Forelimb muscle (tissue), 1 donor: ENCODE measurements around the gene TDG. TPM values are rescaled to one million over a fixed set of nuclear protein-coding genes. Genes with fewer than 3 reads are reported as not detected.
"Not testable (repeated sequence)": the region's sequence is repeated elsewhere in the genome, so short reads cannot be mapped to it uniquely, and the experiment has no call there.

Experiments used
- DNase-seq: peaks from one replicate; pipeline ENCODE4 v3.0.0-alpha.2; 2013; ENCODE audit warnings: low read depth
- polyA plus RNA-seq: library from polyadenylated mRNA; unstranded; fragments of 120-200 nt; gene quantifications from one replicate; pipeline ENCODE4 v1.2.1, GENCODE V29; 2013; ENCODE audit not compliant: insufficient read length

TDG gene
- polyA plus RNA-seq, 1 donor, result 32.5 TPM

DNA sequence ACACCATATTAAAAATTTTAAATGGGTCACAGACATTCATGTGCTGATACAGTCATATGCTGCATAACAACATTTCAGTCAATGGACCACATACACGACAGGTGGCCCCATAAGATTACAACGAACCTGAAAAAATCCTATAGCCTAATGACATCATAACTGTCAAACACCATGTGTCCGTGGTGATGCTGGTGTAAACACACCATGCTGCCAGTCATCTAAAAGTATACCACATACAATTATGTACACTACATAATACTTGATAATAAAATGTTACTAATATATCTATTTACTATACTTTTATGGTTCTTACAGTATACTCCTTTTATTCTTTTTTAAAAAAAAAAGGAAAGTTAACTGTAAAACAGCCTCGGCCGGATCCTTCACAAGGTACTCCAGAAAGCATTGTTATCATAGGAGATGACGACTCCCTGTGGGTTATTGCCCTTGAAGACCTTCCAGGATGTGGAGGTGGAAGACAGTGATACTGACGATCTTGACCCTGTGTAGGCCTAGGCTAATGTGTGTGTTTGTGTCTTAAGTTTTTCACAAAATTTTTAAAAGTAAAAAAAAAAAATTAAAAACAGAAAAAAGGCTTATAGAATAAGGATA, 5.0 kb upstream of the TDG start:
- no peak for DNase-seq

DNA sequence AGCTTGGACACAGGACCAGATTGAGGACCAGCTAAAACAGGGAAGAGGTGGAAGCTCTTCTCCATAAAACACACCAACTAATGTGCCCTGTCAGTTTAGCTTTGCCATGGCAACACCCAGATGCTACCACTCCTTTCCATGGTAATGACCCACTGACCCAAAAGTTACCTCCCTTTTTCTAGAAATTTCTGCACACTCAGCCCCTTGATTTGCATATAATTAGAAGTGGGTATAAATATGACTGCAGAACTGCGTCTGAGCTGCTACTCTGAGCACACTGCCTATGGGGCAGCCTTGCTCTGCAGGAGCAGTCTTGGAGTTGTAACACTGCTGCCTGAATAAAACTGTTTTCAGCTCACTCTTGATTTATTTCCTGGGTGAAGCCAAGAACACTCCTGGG, 3.2 kb upstream of the TDG start:
- DNase-seq, result no peak

DNA sequence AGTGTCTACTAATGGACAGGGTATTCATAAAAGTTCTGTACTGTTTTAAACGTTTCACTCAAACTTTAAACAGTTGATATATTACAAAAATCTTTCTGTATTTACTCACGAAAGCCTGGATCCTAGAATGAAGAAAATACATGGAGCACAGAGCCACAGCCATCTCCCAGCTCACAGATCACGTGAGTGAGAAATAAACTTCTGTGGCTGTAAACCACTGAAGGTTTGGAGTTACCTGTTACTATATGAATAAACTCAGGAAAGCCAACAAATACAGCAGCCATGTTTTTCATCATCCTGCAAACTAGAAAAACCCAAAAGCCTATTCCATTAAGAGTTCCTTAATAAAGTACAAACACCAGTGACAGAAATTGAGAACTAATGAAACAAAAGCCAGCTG, 867 bp upstream of the TDG start:
- no peak for DNase-seq

DNA sequence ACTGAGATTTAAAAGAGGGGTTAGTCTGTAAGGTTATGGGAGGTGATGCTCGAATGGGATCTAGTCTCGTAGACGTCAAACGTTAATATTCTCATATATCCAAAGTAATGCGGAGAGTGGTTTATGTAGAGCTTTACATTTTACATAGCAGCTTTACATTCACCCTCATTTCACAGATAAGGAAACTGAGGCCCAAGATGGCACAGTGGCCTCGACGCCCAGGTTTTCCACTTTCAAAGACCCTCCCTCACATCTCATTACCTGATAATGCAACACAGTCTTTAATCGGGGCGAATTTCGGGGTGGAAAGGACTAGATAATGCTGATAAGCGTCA, 450 bp upstream of the TDG start:
- no peak for DNase-seq

DNA sequence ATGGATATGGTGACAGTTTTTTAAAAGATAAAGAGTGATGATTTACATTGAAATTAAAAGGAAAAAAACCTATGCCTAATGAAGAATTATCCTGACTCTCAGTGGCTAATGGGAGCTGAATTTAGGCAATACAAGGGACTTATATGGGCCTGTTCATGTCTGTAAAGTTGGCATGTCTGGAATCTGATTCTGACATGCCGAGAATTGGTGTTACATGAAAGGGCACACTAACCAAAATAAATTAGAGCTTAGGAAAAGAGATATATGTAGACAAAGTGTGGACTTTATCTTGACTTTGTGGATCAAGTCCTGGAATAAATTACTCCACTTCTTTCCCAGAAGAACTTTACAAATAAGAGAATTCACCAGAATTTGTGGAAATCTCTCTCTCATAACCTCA, 1.1 kb downstream of the TDG start:
- DNase-seq, result no peak

DNA sequence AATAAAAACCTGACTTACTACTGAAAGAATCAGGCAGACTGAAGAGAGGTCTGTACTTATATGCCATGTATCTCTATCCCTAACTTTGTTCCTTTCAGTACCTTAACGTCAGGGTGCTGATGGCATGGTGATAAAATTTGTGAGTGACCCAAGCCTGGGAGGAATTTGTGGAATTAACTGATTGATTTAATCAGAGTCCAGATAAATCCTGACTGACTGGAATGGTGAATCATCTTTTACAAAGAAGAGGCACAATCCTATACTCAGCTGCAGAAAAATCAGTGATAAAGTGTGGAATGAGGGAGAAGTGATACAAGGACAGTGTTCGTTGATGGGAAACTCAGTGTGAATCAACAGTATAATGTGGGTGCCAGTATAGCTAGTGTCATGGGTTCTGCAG, 3.7 kb downstream of the TDG start:
- no peak for DNase-seq

DNA sequence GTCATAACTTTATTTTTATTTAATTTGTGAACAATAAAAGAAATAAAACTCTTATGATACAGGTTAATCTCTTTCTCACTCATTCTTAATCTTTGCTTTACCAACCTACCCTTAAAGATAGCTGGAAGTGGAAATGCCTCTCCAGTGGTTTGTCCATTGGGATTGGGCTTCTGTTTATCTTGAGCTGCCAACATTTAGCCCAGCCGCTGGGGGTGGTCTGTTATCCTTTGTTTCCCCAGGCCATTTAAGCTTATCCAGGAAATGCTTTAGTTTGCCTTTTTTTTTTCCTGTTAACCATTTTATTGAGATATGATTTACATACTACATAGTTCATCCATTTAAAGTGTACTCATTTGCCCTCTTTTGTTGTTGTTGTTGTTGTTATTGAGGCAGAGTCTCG, 8.2 kb downstream of the TDG start:
- no peak for DNase-seq

DNA sequence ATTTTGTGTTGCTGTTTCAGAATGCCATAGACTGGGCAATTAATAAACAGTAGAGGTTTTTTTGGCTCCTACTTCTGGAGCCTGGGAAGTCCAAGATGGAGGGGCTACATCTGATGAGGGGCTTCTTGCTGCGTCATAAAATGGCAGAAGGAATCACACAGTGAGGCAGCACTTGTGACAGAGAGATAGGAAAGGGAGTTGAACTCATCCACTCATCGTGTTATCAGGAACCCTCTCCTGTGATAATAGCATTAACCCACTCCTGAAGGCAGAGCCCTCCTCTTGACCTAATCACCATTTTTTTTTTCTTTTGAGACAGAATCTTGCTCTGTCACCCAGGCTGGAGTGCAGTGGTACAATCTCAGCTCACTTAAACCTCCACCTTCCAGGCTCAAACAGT, 9.7 kb downstream of the TDG start:
- DNase-seq, result no peak

DNA sequence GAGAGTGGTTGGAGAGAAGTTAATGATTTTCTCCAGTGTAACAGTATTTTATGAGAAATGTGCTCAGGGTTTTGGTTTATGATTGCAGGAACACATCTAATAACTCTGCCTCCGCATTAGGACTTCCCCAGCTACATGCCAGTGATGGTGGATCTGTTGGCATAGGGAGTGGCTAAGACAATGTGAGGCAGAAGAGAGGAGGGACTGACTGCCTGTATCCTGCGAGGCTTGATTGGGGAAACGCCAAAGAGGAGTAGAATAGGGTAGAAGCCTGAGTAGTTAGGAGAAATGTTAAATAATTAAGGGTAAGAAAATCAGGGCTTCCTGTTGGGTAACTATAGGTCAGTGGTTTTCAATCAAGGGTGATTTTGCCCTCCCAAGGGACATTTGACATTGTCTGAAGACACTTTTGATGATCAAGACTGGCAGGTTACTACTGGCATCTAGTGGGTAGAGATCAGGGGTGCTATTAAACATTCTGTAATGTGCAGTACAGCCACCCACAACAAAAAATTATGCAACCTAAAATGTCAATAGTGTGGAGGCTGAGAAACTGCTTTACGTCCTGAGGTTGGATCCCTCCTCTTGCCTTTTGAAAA, 12.8 kb downstream of the TDG start:
- DNase-seq, result no peak

DNA sequence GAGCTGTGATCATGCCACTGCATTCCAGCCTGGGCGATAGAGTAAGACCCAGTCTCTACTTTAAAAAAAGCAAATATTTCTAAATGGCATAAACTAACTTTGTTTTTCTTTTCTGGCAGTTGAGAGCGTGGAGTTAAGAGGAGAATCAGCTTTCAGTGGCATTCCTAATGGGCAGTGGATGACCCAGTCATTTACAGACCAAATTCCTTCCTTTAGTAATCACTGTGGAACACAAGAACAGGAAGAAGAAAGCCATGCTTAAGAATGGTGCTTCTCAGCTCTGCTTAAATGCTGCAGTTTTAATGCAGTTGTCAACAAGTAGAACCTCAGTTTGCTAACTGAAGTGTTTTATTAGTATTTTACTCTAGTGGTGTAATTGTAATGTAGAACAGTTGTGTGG, 21.2 kb downstream of the TDG start:
- DNase-seq, result no peak

DNA sequence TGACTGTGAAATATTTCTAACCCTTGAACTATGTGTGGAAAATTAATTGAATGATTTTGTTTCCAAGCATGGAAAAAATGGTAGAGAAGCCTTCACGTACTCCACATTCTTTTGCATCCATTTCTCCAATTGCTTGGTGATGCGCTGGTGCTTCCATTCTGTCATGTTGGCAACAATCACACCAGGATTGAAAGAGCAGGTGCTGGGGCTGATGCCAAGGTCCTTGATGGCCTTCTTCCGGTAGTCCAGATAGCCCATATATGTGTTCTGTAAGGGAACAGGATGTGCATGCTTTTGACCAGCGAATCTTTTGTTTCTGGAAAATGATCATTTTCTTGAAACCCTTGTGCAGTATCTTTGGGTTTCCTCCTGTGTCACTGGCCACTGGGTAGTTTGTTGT, 28.6 kb downstream of the TDG start:
- DNase-seq, result no peak

DNA sequence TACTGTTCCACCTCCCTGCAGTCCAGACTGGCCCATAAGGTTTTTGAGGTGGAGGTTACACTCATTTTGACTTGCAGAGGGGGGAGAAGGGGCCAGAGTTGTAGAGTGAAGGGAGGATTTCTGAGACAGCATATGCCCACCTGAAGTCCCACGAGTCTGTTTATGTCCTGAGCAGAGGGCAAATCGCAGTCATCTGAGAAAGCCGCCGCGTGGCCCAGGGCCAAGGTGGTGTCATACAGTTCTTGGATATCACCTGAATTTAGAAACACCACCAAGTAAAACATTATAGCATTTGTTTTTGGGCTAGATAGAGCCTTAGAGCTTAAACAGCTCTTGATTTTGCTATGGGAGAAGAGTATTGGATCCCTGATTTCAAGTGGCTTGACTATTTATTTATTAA, 30.9 kb downstream of the TDG start:
- DNase-seq, result no peak

DNA sequence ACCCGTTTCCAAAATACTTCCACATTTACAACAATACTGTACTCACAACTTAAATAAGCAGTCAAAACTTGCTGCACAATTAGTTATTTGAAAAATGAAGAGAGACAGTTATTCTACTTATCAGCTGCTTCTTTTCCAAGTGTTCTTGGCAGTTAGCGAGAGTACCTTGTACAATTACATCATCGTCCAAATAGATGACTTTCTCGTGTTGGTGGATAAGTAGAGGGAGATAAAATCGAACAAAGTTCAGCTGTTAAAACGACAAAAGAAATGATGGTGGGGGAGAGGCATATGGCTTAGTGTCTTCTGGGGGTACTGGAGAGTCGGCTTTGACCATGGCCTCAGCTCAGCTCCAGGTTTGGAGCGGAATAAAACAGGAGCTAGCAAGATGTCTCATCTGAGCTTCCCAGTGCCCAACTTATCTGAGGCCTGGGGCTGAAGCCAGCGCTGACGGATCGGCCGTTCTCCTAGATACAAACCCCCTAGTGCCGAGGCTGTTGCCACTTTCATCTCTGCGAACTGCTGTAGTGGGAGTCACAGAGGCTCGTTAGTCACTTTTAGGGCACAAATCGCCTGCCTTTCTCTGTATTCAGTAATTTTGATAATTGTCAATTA, 31.7 kb downstream of the TDG start:
- DNase-seq, result no peak

DNA sequence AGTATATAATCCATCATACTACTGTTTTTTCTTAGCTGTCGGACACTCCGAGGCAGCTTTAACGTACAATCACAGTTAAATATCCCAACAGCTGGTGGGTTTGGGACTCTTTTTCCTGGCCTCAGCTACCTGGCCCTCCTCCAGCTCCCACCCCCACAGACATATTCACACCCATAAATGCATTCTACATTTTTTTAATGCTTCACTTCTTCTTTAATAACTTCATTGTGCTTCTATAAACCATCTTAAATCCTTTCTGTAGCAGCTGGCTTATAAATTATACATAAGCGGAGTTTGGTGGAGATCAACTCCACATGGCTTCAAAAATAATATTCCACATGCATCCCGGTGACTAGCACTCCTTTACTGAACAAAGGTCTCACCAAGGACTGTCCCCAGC, 33.3 kb downstream of the TDG start:
- DNase-seq, result no peak

DNA sequence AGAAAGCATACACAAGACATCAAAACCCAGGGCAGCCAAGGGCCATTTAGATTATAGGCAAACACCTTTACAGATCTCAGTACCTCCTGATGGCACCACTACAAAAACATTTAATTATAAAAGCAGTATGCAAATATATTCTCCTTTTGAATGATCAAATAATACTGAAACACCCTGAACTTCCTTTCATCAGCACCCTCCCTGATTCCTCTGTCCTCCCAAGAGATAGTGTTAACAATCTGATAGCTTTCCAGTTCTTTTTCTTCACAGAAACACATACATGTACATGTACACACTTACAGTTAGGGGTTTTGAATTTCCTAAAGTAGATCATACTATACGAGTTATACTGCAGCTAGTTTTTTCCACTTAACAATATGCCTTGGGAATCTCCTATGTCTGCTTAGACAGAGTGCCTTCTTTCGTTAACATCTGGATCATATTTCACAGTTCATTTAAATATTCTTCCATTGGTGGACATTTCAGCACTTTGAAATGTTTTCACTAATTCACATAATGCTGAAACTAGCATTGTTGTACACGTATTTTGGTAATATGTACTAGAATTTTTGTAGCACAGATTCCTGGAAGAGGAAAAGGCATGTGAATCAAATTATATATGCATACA, 35.2 kb downstream of the TDG start:
- no peak for DNase-seq

DNA sequence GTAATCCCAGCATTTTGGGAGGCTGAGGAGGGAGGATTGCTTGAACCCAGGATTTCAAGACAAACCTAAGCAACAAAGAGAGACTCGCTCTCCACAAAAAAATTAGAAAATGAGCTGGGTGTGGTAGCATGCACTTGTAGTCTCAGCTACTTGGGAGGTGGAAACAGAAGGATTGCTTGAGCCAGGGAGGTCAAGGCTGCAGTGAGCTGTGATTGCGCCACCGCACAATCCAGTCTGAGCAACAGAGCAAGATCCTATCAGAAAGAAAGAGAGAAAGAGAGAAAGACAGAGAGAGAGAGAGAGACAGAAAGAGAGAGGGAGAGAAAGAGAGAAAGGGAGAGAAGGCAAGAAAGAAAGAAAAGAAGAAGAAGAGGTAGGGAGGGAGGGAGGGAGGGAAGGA, 37.0 kb downstream of the TDG start:
- no peak for DNase-seq

DNA sequence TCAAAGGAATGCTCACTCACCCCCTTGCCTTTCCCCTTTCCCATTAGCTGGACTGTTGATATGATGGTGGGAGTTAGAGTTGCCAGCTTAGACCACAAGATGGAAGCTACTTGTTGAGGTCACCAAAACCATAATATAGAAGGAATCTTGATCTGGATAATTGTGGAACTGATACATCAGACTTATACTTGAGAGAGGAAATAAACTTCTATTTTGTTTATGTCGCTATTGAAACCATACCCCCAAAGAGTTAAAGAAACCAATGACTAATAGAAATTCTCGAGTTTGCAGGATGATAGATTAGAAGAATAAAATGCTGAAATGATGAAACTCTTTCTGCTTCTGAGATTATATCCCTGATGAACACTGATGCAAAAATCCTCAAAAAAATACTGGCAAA, 37.9 kb downstream of the TDG start:
- no peak for DNase-seq

DNA sequence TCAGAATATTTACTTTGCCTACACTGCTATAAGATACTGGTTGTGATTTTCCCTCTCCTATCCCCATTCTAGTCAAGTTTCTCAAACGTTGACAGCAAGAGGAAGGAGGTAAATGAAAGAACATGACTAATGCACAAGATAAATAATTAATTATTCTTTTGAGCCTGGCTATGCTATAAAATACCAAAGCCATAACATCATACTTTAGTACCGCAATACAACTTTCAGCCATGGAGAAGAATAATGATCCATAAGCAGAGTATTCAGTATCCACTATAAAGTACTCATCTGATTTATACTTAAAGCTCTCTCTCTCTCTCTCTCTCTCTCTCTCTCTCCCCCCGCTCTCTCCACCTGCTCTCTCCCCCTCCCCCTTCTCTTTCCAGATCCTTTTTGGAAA, 41.3 kb downstream of the TDG start:
- no peak for DNase-seq

DNA sequence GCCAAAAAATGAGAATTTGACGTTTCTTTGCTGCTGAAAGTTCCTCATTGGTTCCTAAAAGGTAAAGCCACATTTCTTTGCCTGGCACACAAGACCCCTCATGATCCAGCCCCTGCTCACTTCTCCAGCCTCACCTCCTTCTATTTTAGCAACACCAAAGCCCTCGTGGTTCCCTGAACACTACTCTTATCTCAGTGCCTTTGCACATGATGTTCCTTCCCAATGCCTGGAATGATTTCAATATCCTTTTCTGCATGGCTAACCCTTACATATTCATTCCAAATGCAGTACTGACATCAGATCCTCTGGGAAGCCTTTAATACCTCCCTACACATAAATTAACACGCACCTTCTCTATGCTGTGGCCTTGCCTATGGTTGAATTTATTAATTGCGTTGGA, 44.4 kb downstream of the TDG start:
- DNase-seq, result no peak

DNA sequence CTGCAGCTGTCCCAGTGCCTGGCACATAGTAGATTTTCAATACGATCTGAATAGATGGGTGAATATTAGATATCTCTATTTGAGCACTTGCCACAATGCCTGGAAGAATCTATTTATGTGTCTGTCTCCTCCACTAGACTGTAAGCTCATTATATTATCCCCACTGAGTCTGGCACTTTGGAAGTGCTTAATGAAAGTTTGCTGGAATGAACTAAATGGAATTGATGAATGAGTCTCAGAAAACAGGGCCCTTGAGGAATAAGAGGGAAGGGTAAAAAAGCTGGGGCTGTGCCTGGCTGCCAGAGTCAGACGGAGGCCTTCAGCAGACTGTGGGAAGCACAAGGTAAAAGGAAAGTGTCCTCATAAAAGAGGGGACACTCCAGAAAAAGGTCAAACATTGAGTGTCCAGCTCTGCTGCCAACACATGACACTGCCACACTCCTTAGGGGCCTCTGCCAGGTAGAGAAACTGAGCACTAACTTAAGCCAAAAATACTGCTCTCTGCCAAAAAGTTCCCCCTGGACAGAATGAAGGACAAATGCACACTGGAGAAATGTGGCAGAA, 45.0 kb downstream of the TDG start:
- no peak for DNase-seq

DNA sequence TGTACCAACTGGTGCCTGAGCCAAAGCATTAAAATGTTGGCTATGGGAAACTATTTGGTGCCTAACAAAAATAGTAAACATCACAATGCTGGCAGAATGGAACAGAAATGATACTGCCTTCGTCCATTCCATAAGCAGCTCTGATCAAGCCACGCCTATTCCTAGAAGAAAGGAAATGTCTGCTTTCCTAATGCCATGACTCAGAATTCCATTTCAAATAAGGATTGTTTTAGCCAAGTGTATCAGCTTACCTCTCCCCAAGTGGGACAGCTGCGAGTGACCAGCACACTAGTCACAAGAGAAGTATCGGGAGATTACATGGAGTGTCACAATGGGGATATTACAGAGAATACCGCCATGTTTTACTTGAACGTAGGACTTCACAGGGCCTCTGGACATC, 45.6 kb downstream of the TDG start:
- DNase-seq, result no peak

DNA sequence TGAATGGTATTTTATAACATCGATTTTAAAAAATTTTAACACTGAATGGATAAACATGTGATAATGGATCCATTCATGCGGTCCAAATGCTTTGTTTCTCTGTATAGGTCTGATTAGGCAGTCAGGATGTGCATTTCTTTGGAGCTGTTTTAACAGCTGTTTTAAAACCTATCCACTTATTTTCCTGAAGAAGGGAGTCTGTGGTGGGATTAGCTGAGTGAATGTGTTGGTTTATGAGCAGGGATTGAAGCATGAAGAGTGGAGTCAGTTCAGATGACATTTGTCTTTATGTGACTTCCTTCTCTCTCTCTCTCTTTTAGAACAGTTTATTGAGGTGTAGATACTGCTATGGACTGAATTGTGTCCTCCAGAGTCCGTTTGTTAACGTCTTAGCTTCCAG, 46.7 kb downstream of the TDG start:
- DNase-seq, result no peak

DNA sequence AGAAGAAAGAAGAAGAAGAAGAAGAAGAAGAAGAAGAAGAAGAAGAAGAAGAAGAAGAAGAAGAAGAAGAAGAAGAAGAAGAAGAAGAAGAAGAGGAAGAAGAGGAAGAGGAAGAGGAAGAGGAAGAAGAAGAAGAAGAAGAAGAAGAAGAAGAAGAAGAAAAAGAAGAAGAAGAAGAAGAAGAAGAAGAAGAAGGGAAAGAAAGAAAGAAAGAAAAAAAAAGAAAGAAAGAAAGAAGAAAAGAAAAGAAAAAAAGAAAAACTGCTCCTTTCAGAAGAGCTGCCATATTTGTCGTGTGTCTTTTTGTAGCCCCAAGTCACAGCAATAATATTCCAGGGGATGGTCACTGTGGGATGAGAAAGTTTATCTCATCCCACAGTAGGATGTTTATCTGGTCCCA, 56.2 kb downstream of the TDG start:
- DNase-seq, result not testable (repeated sequence)
